C4-2B (cell line): ENCODE measurements around the gene PTPRN2.

Source experiments
- H3K27ac ChIP-seq: fragments of 450-650 bp; 2 replicates; pipeline ENCODE4 v1.5.1; 2017
- ZFX ChIP-seq: fragments of 450-650 bp; IDR thresholded peaks from 2 replicates; pipeline ENCODE4 v1.6.1; 2017
- TF ChIP-seq, protein P1 (sequence below): fragments of 450-650 bp; conservative IDR thresholded peaks from 2 replicates; pipeline ENCODE4 v1.5.1; 2017; ENCODE audit warnings: mild to moderate bottlenecking

The PTPRN2 gene

DNA sequence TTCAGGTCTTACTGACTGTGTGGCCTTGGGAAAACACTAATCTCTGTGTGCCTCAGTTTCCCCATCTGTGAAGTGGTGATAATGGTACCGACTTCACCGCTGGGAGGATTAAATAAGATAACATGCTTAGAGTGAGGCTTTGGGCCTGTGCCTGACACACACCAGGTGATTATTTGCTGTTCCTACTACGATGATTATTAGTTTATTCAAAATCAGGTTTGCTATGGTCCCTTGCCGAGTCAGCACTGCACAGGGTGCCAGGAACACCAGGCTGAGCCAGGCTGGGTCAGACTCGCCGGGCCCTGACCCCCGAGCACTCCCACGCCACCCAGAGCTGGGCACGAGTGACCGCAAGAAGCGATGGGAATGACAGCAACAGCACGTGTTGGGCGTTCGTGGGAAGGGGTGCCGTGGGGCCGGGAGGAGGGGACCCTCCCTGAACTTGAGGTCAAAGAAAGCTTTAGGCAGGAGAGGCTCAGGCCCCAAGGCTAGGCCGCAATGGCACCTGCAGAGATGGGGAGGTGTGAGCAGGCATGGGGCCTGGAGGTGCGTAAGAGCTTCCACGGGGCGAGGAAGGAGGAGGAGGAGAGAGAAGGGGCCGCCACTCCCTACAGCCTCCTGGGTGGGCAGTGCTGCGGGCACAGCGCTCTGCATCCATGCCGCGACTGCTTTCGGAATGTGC, 925.4 kb downstream of the PTPRN2 start:
- peak overlapping the region; percentile 71 for H3K27ac ChIP-seq
- peak; percentile 72; the same call in 1 of the 2 replicates for TF ChIP-seq ZFX
- TF ChIP-seq, protein P1, sequence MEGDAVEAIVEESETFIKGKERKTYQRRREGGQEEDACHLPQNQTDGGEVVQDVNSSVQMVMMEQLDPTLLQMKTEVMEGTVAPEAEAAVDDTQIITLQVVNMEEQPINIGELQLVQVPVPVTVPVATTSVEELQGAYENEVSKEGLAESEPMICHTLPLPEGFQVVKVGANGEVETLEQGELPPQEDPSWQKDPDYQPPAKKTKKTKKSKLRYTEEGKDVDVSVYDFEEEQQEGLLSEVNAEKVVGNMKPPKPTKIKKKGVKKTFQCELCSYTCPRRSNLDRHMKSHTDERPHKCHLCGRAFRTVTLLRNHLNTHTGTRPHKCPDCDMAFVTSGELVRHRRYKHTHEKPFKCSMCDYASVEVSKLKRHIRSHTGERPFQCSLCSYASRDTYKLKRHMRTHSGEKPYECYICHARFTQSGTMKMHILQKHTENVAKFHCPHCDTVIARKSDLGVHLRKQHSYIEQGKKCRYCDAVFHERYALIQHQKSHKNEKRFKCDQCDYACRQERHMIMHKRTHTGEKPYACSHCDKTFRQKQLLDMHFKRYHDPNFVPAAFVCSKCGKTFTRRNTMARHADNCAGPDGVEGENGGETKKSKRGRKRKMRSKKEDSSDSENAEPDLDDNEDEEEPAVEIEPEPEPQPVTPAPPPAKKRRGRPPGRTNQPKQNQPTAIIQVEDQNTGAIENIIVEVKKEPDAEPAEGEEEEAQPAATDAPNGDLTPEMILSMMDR: no peak

DNA sequence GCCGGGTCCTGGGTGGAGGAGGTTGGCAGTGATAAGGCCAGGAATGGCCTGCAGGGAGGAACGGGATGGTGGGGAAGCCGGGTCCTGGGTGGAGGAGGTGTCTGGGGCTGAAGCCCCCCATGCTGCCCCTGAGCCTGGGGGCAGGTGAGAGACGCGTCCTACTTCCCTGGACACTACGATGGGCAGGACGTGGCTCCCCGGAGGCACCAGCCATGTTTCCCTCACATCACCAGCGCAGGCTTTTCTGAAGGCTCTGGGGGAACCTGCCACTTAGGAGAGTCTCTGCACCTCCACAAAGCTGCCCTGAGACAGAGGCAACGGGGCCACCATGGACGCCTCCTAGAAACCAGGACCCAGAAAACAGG, 926.0 kb downstream of the PTPRN2 start:
- peak overlapping the region; percentile 71 for H3K27ac ChIP-seq
- TF ChIP-seq, protein P1: no peak
- TF ChIP-seq ZFX: no peak

DNA sequence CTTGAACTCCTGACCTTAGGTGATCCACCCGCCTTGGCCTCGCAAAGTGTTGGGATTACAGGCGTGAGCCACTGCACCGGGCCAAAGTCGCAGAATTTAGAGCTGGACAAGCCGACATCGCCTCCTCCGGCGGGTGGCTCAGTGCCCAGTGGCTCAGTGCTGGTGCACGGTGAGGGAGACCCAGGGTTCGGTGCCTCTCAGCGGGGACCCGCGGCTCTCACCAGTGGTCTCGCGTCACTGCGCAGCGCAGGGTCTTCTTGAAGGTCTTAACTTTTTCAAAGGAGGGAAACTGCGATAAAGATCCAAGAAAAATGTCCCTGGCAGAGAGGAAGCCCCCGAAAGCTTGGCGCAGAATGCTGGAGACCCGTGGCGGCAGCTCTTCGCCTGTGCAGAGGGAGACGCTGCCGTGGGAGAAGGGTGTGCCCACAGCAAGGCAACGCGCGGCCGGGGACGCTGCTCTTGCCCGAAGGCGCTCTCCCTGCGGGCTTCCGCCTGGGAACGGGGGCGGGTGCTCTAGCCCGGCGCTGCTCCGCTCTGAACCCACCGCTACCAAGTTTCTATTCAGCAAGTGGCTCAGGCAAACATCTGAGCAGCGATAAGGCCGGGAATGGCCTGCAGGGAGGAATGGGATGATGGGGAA, 926.5 kb downstream of the PTPRN2 start:
- TF ChIP-seq, protein P1: no peak
- no peak for TF ChIP-seq ZFX
- H3K27ac ChIP-seq: peak overlapping the region; percentile 71

DNA sequence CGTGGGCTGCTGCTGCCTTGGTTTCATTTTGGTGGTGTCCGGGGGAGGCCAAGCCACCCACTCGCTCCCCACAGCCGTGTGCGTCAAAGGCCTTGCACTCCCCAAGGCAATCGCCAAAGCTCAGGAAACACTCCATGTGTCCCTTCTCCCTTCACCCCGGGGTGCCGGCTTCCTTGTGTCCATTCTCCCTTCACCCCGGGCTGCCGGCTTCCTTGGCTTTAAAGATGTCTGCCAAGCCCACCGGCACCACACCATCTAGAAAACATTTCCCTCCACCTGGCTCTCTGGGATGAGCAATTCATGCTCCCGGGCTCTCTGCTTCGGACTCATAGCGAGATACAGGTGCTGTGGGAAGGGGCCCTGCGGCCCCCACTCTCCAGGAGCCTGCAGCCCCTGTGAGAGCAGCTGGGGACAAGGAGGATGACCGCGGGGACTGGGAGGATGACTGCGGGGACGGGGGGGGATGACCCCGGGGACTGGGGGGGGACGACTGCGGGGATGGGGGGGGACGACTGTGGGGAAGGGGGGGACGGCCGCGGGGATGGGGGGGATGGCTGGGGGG, 928.7 kb downstream of the PTPRN2 start:
- no peak overlapping the region for H3K27ac ChIP-seq
- no peak for TF ChIP-seq ZFX

DNA sequence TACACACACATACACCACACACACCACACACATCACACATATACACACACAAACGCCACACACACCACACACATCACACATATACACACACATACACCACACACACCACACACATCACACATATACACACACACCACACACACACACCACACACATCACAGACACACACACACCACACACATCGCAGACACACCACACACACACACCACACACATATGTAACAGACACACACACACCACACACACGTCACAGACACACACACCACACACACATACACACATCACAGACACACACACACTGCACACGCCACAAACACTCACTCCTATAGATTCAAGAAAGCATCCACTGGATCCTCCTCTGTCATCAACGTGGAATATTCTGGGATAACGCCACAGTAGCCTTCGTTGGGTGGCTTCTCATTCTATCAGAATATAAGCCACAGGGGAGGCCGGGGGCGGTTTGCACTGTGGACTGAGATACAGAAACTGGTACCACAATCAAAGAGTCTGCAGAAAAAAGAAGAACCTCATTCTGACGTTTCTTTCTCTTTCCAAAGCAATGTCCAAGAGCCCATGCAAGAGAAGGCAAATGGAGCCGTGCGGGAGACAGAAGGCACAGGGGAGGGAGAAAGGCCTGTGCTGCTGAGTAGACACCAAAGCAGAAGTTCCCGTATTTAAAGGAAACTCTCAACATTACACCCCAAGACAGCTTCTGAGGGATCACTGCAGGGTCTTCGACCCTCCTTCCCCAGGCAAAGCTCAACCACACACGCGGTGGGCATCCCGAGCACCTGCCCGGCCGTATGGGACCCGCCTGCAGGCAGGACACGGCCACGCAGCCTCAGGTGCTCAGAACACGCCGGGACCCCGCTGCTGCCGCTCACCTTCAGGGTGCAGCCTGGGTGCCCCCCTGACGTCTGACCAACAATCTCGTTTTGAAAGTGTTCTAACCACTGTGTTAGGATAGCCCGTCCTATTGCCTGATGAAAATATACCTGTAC, 929.6 kb downstream of the PTPRN2 start:
- H3K27ac ChIP-seq: no peak overlapping the region
- TF ChIP-seq ZFX: no peak
- TF ChIP-seq, protein P1: no peak

DNA sequence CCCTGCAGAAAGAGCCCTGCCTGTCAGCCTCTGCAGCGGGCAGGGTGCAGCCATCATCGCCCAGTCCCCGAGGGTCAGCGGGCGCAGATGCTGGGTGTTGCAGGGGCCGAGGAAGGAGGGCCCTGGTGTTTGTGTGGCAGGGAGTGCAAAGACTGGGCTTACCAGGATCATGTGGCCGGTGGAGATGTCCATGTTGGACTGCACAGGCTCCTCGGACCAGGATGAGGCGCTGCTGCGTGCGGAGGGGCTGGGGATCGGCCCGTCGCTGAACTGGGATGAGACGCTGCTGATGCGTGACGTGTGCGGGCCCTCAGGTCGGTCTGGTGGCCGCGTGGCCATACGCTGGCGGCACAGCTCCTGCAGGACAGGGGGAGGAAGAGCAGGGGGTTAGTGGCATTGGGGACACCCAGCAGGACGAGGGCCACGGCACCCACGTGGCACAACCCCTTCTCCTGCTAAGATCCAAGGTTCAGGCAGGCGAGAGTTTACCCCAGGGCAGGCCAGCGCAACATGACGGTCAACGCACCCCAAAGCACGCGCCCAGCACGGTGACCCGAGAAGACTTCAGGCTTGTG, 931.3 kb downstream of the PTPRN2 start:
- TF ChIP-seq ZFX: no peak
- TF ChIP-seq, protein P1: no peak
- no peak overlapping the region for H3K27ac ChIP-seq

DNA sequence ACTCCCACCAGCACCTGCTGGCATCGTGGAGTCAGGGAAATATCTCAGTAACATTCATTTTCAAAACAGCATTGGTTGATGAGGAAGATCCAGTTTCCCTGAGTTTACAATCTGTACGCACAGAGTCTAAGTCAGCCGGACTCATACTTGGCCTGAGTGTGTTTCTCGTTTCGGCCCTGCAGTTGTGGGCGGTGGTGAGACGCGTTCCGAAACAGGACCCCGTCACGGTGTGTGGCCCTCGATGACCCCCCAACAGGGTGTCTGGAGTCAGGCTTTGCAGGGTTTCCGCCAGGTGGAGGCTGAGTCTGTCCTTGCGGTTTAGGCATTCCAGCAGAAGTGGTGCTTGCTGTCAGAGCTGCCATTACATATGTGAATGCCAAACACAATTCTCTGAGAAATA, 933.3 kb downstream of the PTPRN2 start:
- H3K27ac ChIP-seq: no peak overlapping the region
- no peak for TF ChIP-seq ZFX
- TF ChIP-seq, protein P1: no peak
